Progenitor cell of endocrine pancreas (in vitro differentiated cells): ENCODE data around the gene CACNA2D1. TPM values are rescaled to one million over a fixed set of nuclear protein-coding genes. Genes with fewer than 3 reads are reported as not detected.

ENCODE experiments used
- DNase-seq: peaks from one replicate; pipeline ENCODE4 v3.0.0; 2021; ENCODE audit warnings: low spot score; ENCODE audit not compliant: unreplicated experiment
- H3K27ac Mint-ChIP-seq: 2 replicates; pipeline ENCODE4 v1.8.0; 2021; ENCODE audit warnings: mild to moderate bottlenecking, moderate library complexity, mixed read lengths
- H3K27me3 Mint-ChIP-seq: 2 replicates; pipeline ENCODE4 v1.8.0; 2021; ENCODE audit warnings: mixed read lengths
- H3K36me3 Mint-ChIP-seq: 2 replicates; pipeline ENCODE4 v1.8.0; 2022; ENCODE audit warnings: mixed read lengths; ENCODE audit not compliant: insufficient read depth
- H3K4me1 Mint-ChIP-seq: 2 replicates; pipeline ENCODE4 v1.8.0; 2021; ENCODE audit warnings: low read depth, mixed read lengths
- H3K4me3 Mint-ChIP-seq: 2 replicates; pipeline ENCODE4 v1.8.0; 2021; ENCODE audit warnings: low read depth, mild to moderate bottlenecking, moderate library complexity, mixed read lengths
- H3K9me3 Mint-ChIP-seq: 2 replicates; pipeline ENCODE4 v1.8.0; 2021; ENCODE audit warnings: low read depth, mixed read lengths
- CTCF ChIP-seq: fragments of 200-600 bp; sonication (generic); IDR thresholded peaks from one replicate; pipeline ENCODE4 v1.5.0; 2021; ENCODE audit warnings: antibody characterized with exemption, mild to moderate bottlenecking; ENCODE audit not compliant: unreplicated experiment
- total RNA-seq: library from RNA; stranded (reverse); gene quantifications from 2 replicates; pipeline ENCODE4 v1.2.1, GENCODE V29; 2021

Gene CACNA2D1
- total RNA-seq, 1 donor from 2014 or later = 25.1 TPM

DNA sequence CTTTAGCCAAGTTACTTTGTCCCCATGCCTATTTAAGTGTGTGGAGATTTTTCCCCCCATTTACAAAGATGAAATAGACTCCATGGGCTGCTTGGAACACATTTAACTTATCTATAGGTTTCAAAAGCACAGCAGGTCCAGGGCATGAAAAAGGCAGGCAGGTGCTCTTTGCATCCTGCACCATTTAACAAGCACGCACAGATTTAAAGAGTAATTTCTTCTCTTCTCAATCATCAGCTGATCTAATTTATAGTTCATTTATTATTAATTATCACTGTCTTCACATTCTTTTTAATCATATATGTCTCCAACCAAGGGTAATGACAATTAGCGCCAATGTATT is 156.8 kb downstream of the CACNA2D1 start:
- TF ChIP-seq CTCF = no peak
- Mint-ChIP-seq H3K27me3 (no peaks in the 10 kb centered on the region), H3K27ac (no peak overlapping the region), H3K4me3 (no peak overlapping the region), H3K36me3 (no peaks in the 10 kb centered on the region), H3K4me1 (peaks cover 12% of the 10 kb centered on the region), H3K9me3 (peaks cover under 1% of the 10 kb centered on the region)
- no peak for DNase-seq

GRCh38 chr7:82286096-82286797 is 157.3 kb downstream of the CACNA2D1 start:
- H3K4me1 Mint-ChIP-seq = peaks cover 12% of the 10 kb centered on the region
- H3K27me3 Mint-ChIP-seq = no peaks in the 10 kb centered on the region
- no peak overlapping the region for H3K4me3 Mint-ChIP-seq
- no peak for DNase-seq
- H3K9me3 Mint-ChIP-seq = no peaks in the 10 kb centered on the region
- no peak overlapping the region for H3K27ac Mint-ChIP-seq
- no peaks in the 10 kb centered on the region for H3K36me3 Mint-ChIP-seq
- TF ChIP-seq CTCF = no peak

GRCh38 chr7:82284936-82285519 is 158.5 kb downstream of the CACNA2D1 start:
- no peak for TF ChIP-seq CTCF
- DNase-seq = no peak
- Mint-ChIP-seq H3K27ac (no peak overlapping the region), H3K4me1 (peaks cover 12% of the 10 kb centered on the region), H3K4me3 (no peak overlapping the region), H3K27me3 (no peaks in the 10 kb centered on the region), H3K36me3 (no peaks in the 10 kb centered on the region), H3K9me3 (no peaks in the 10 kb centered on the region)

- no peak for DNase-seq
- no peak overlapping the region for H3K27ac Mint-ChIP-seq
- H3K27me3 Mint-ChIP-seq = no peaks in the 10 kb centered on the region
- H3K36me3 Mint-ChIP-seq = no peaks in the 10 kb centered on the region
- no peak overlapping the region for H3K4me3 Mint-ChIP-seq
- no peaks in the 10 kb centered on the region for H3K4me1 Mint-ChIP-seq
- no peak for TF ChIP-seq CTCF
- no peaks in the 10 kb centered on the region for H3K9me3 Mint-ChIP-seq
These were observed 168.2 kb downstream of the CACNA2D1 start for GRCh38 chr7:82275342-82275741.

DNA sequence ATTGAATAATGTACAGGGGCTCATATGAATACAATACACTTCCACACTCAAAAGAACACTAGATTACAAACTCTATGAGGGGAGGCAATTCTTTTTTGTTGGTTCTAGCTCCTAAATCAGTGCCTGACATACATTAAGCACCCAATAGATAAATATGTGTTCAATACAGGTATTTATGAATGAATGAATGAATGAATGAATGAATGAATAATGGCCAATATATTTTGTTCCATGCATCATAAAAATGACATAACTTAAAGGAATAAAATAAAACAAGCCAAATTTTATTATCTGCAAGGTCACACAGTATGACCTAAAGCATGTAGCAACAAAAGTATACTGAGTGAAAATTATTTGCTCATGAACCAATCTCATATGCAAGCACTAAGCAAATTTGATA is 168.9 kb downstream of the CACNA2D1 start:
- Mint-ChIP-seq H3K4me1 (no peaks in the 10 kb centered on the region), H3K27ac (no peak overlapping the region), H3K4me3 (no peak overlapping the region), H3K9me3 (no peaks in the 10 kb centered on the region), H3K27me3 (no peaks in the 10 kb centered on the region), H3K36me3 (no peaks in the 10 kb centered on the region)
- TF ChIP-seq CTCF = no peak
- no peak for DNase-seq
